Panc1 (cell line): ENCODE results near the gene ZNF248. TPM values are rescaled to one million over a fixed set of nuclear protein-coding genes. Genes with fewer than 3 reads are reported as not detected.

Experiments
- ATAC-seq: fragments of 200-7000 bp; cut with Tn5 transposase; 2 replicates; pipeline ENCODE4 v1.9.1; 2020; ENCODE audit warnings: mild to moderate bottlenecking, moderate library complexity
- BruUV-seq: library from RNA; stranded (reverse); fragments of 400-500 nt; replicated peaks from 2 replicates; lab custom pipeline; 2021; lab: Mats Ljungman, UMichigan
- CTCF ChIA-PET: fragments of 300-600 bp; sonication (Branson Sonifier 250); formaldehyde crosslinking; loops from one replicate; lab custom pipeline; 2022; ENCODE audit warnings: antibody characterized with exemption; lab: Charles Lee
- POLR2A ChIA-PET: fragments of 300-600 bp; sonication (Branson Sonifier 250); formaldehyde crosslinking; loops from one replicate; lab custom pipeline; 2022; ENCODE audit warnings: antibody characterized with exemption; lab: Charles Lee
- DNase-seq: peaks from one replicate; pipeline ENCODE4 v3.0.0-alpha.2; 2010; ENCODE audit warnings: low read depth, low spot score
- H3K27ac ChIP-seq: 2 replicates; pipeline ENCODE4 v1.5.1; 2011; ENCODE audit warnings: mild to moderate bottlenecking, low read length, inconsistent platforms
- H3K27me3 ChIP-seq: fragments of 200-500 bp; sonication (Bioruptor generic); 2 replicates; pipeline ENCODE4 v1.6.0; 2014; ENCODE audit warnings: low read length, inconsistent platforms; ENCODE audit not compliant: control insufficient read depth, insufficient read depth
- H3K36me3 ChIP-seq: fragments of 200-500 bp; sonication (Bioruptor generic); 2 replicates; pipeline ENCODE4 v1.5.1; 2014; ENCODE audit warnings: inconsistent platforms, mild to moderate bottlenecking, low read length, moderate library complexity; ENCODE audit not compliant: control insufficient read depth, insufficient read depth
- H3K4me1 ChIP-seq: 2 replicates; pipeline ENCODE4 v1.5.1; 2011; ENCODE audit warnings: inconsistent platforms, mild to moderate bottlenecking, low read length, moderate library complexity; ENCODE audit not compliant: control insufficient read depth, insufficient read depth
- H3K4me3 ChIP-seq, 2 experiments: 2 replicates each; pipeline ENCODE4 v1.5.1; 2011 to 2012; ENCODE audit warnings: low read depth in 2 of 2, low read length in 2 of 2, mild to moderate bottlenecking in 2 of 2, inconsistent platforms in 1 of 2, moderate library complexity in 1 of 2
- H3K9me3 ChIP-seq: fragments of 200-500 bp; sonication (Bioruptor generic); 2 replicates; pipeline ENCODE4 v1.5.1; 2014; ENCODE audit warnings: low read depth, mild to moderate bottlenecking, inconsistent platforms, low read length, moderate library complexity; ENCODE audit not compliant: control insufficient read depth, insufficient read depth
- CTCF ChIP-seq: fragments of 450-650 bp; IDR thresholded peaks from 2 replicates; pipeline ENCODE4 v1.5.1; 2017; ENCODE audit warnings: mild to moderate bottlenecking
- POLR2AphosphoS5 ChIP-seq: IDR thresholded peaks from 2 replicates; pipeline ENCODE4 v1.6.1; 2012; ENCODE audit warnings: mild to moderate bottlenecking, low read depth, low read length, moderate library complexity
- REST ChIP-seq, 2 experiments: IDR thresholded peaks; 2 replicates each; pipeline ENCODE4 v1.6.1; 2011 to 2012; ENCODE audit warnings: low read depth in 2 of 2, control low read depth in 1 of 2, low read length in 1 of 2, mild to moderate bottlenecking in 1 of 2, moderate library complexity in 1 of 2; ENCODE audit not compliant: insufficient read depth in 1 of 2
- SIN3A ChIP-seq: IDR thresholded peaks from 2 replicates; pipeline ENCODE4 v1.6.1; 2012; ENCODE audit warnings: low read depth, mild to moderate bottlenecking, low read length, moderate library complexity, borderline replicate concordance; ENCODE audit not compliant: insufficient read depth
- TCF7L2 ChIP-seq: IDR thresholded peaks from 2 replicates; pipeline ENCODE4 v1.6.1; 2011; ENCODE audit warnings: mild to moderate bottlenecking, low read depth, low read length, inconsistent platforms
- in situ Hi-C: cut with HindIII; loops from 2 replicates; pipeline ENCODE4 v1.10.0; 2016; ENCODE audit warnings: low sequenced_read_pairs, low pct_unique_long_range_greater_than_20kb
- intact Hi-C: fragments of 100-400 bp; cut with micrococcal nuclease; formaldehyde crosslinking; loops from one replicate; pipeline ENCODE4 v1.10.0; 2022; ENCODE audit not compliant: unreplicated experiment
- total RNA-seq: library from RNA; stranded (reverse); gene quantifications from one replicate; pipeline ENCODE4 v1.2.1, GENCODE V29; 2021; ENCODE audit not compliant: unreplicated experiment

ZNF248 gene
- total RNA-seq, 1 experiment from 2014 or later = 8.1 TPM

GRCh38 chr10:37803269-37803668 is 54.1 kb downstream of the ZNF248 start:
- no TSS peak for BruUV-seq
- intact Hi-C loops (no loop called here), in situ Hi-C loops (no loop called here)
- TF ChIP-seq CTCF (no peak), REST (IDR thresholded peaks at IDR 0.05; ENCODE audit: insufficient read depth in 1 of 2, low read depth in 2 of 2, low read length in 1 of 2) (no peak), TCF7L2 (no peak), POLR2AphosphoS5 (no peak)
- no peak overlapping the region for H3K4me3 ChIP-seq
- no peaks in the 10 kb centered on the region for H3K9me3 ChIP-seq
- H3K27me3 ChIP-seq = no peaks in the 10 kb centered on the region
- H3K4me1 ChIP-seq = no peaks in the 10 kb centered on the region
- ATAC-seq (no peak), DNase-seq (no peak)
- no peak overlapping the region for H3K27ac ChIP-seq
- POLR2A ChIA-PET = no interaction called here
- H3K36me3 ChIP-seq = no peaks in the 10 kb centered on the region
- CTCF ChIA-PET = no interaction called here

GRCh38 chr10:37801557-37801956 is 55.9 kb downstream of the ZNF248 start:
- DNase-seq = no peak
- H3K36me3 ChIP-seq = no peaks in the 10 kb centered on the region
- no peak for TF ChIP-seq CTCF
- no peak for TF ChIP-seq REST (IDR thresholded peaks at IDR 0.05; ENCODE audit: insufficient read depth in 1 of 2, low read depth in 2 of 2, low read length in 1 of 2)
- no peak for TF ChIP-seq POLR2AphosphoS5
- no peak for TF ChIP-seq TCF7L2
- no peak for TF ChIP-seq SIN3A
- intact Hi-C loops (no loop called here), in situ Hi-C loops (no loop called here)
- CTCF ChIA-PET = no interaction called here
- no peak overlapping the region for H3K4me3 ChIP-seq
- H3K9me3 ChIP-seq = no peaks in the 10 kb centered on the region
- POLR2A ChIA-PET = no interaction called here
- no peak overlapping the region for H3K27ac ChIP-seq
- no peaks in the 10 kb centered on the region for H3K4me1 ChIP-seq
- no peak for ATAC-seq
- H3K27me3 ChIP-seq = no peaks in the 10 kb centered on the region
- no TSS peak for BruUV-seq
